IMR-90 (cell line): ENCODE results near the gene SUGCT.

ENCODE experiments used
- BHLHE40 ChIP-seq: fragments of 150-350 bp; IDR thresholded peaks from 2 replicates; pipeline ENCODE4 v1.6.1; 2016; ENCODE audit warnings: mild to moderate bottlenecking, low read depth, low read length
- CEBPB ChIP-seq: IDR thresholded peaks from 2 replicates; pipeline ENCODE4 v1.6.1; 2012; ENCODE audit warnings: low read depth, low read length, improper control_type of control experiment
- MAFK ChIP-seq: IDR thresholded peaks from 2 replicates; pipeline ENCODE4 v1.6.1; 2012; ENCODE audit warnings: low read depth, low read length, improper control_type of control experiment
- MAZ ChIP-seq: IDR thresholded peaks from 2 replicates; pipeline ENCODE4 v1.6.1; 2012; ENCODE audit warnings: low read depth, mild to moderate bottlenecking, low read length, improper control_type of control experiment, moderate library complexity, borderline replicate concordance
- MXI1 ChIP-seq: IDR thresholded peaks from 2 replicates; pipeline ENCODE4 v1.6.1; 2012; ENCODE audit warnings: low read depth, mild to moderate bottlenecking, low read length, moderate library complexity, borderline replicate concordance
- POLR2A ChIP-seq: IDR thresholded peaks from 2 replicates; pipeline ENCODE4 v1.6.1; 2012; ENCODE audit warnings: mild to moderate bottlenecking, low read depth, low read length
- RFX5 ChIP-seq: IDR thresholded peaks from 2 replicates; pipeline ENCODE4 v1.8.0; 2012; ENCODE audit warnings: low read depth, mild to moderate bottlenecking, low read length, moderate library complexity
- SMC3 ChIP-seq: fragments of 150-350 bp; IDR thresholded peaks from 2 replicates; pipeline ENCODE4 v1.6.1; 2016; ENCODE audit warnings: low read depth, mild to moderate bottlenecking, antibody characterized with exemption, low read length, moderate library complexity
- TF ChIP-seq, protein P1 (sequence below): conservative IDR thresholded peaks from 2 replicates; pipeline ENCODE4 v1.5.1; 2012; ENCODE audit warnings: mild to moderate bottlenecking, low read depth, low read length, improper control_type of control experiment
- TF ChIP-seq, protein P2 (sequence below): fragments of 150-350 bp; IDR thresholded peaks from 2 replicates; pipeline ENCODE4 v1.6.1; 2017; ENCODE audit warnings: mild to moderate bottlenecking, antibody characterized with exemption, low read length, low read depth

GRCh38 chr7:40102897-40103296, 31.9 kb upstream of the SUGCT start:
- TF ChIP-seq, protein P1, sequence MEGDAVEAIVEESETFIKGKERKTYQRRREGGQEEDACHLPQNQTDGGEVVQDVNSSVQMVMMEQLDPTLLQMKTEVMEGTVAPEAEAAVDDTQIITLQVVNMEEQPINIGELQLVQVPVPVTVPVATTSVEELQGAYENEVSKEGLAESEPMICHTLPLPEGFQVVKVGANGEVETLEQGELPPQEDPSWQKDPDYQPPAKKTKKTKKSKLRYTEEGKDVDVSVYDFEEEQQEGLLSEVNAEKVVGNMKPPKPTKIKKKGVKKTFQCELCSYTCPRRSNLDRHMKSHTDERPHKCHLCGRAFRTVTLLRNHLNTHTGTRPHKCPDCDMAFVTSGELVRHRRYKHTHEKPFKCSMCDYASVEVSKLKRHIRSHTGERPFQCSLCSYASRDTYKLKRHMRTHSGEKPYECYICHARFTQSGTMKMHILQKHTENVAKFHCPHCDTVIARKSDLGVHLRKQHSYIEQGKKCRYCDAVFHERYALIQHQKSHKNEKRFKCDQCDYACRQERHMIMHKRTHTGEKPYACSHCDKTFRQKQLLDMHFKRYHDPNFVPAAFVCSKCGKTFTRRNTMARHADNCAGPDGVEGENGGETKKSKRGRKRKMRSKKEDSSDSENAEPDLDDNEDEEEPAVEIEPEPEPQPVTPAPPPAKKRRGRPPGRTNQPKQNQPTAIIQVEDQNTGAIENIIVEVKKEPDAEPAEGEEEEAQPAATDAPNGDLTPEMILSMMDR = no peak
- TF ChIP-seq CEBPB (no peak), MAFK (no peak), SMC3 (no peak), RFX5 (no peak), POLR2A (no peak), BHLHE40 (no peak), MXI1 (no peak), MAZ (no peak)
- TF ChIP-seq, protein P2, sequence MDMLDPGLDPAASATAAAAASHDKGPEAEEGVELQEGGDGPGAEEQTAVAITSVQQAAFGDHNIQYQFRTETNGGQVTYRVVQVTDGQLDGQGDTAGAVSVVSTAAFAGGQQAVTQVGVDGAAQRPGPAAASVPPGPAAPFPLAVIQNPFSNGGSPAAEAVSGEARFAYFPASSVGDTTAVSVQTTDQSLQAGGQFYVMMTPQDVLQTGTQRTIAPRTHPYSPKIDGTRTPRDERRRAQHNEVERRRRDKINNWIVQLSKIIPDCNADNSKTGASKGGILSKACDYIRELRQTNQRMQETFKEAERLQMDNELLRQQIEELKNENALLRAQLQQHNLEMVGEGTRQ = no peak
